ENCODE results near the gene MYBPH. TPM values are rescaled to one million over a fixed set of nuclear protein-coding genes. Genes with fewer than 3 reads are reported as not detected.

MYBPH gene
- total RNA-seq, 1 donor from 2014 or later: not detected

Other genes starting within 250 kb of the MYBPH start
- gene KLHL12, start 248.6 kb downstream of the MYBPH start, total RNA-seq: 12.3 TPM
- 58.9 TPM for gene ADIPOR1, start 217.5 kb downstream of the MYBPH start, total RNA-seq
- gene CYB5R1, start 208.6 kb downstream of the MYBPH start, total RNA-seq: 34.7 TPM
- gene TMEM183A, start 168.5 kb downstream of the MYBPH start, total RNA-seq: 30.1 TPM
- gene PPFIA4, start 149.3 kb downstream of the MYBPH start, total RNA-seq: 0.78 TPM
- gene MYOG, start 89.8 kb downstream of the MYBPH start, total RNA-seq: not detected
- 0.53 TPM for gene ADORA1, start 48.1 kb downstream of the MYBPH start, total RNA-seq
- 60.6 TPM for gene CHI3L1, start 10.9 kb upstream of the MYBPH start, total RNA-seq
- gene CHIT1, start 53.8 kb upstream of the MYBPH start, total RNA-seq: 0.28 TPM
- gene BTG2, start 129.7 kb upstream of the MYBPH start, total RNA-seq: 2.8 TPM
- gene FMOD, start 175.3 kb upstream of the MYBPH start, total RNA-seq: 1.7 TPM

Measured in left lobe of liver (tissue), 1 donor.